Activated CD4-positive, alpha-beta T cell treated with anti-CD3 and anti-CD28 coated beads, Interleukin-2, amount 50 U/mL, for 4 hours (primary cell): ENCODE measurements around the gene MIS18BP1.
"Not testable (repeated sequence)": the region's sequence is repeated elsewhere in the genome, so short reads cannot be mapped to it uniquely, and the experiment has no call there.

Source experiments
- DNase-seq, 2 experiments: peaks; one replicate each; pipeline ENCODE4 v3.0.0-alpha.2; 2020

Gene MIS18BP1

GRCh38 chr14:45242706-45243105 is 10.3 kb downstream of the MIS18BP1 start:
- no peak for DNase-seq

- no peak for DNase-seq
Observed at GRCh38 chr14:45238988-45239387, 14.0 kb downstream of the MIS18BP1 start.

- DNase-seq, result no peak
Observed at GRCh38 chr14:45227566-45227965, 25.4 kb downstream of the MIS18BP1 start.

- no peak for DNase-seq
Observed at GRCh38 chr14:45222485-45223262, 30.3 kb downstream of the MIS18BP1 start.

GRCh38 chr14:45214341-45214740 is 38.7 kb downstream of the MIS18BP1 start:
- not testable (repeated sequence) for DNase-seq

GRCh38 chr14:45213716-45214115 is 39.3 kb downstream of the MIS18BP1 start:
- DNase-seq, result not testable (repeated sequence)

GRCh38 chr14:45212231-45212630 is 40.8 kb downstream of the MIS18BP1 start:
- DNase-seq, result no peak

GRCh38 chr14:45211295-45211694 is 41.7 kb downstream of the MIS18BP1 start:
- no peak for DNase-seq

- no peak for DNase-seq
Observed at GRCh38 chr14:45210159-45210558, 42.8 kb downstream of the MIS18BP1 start.

GRCh38 chr14:45204241-45204640 is 48.8 kb downstream of the MIS18BP1 start:
- DNase-seq, result no peak

- DNase-seq, result no peak
Observed at GRCh38 chr14:45201905-45202304, 51.1 kb downstream of the MIS18BP1 start.

GRCh38 chr14:45199230-45199629 is 53.8 kb downstream of the MIS18BP1 start:
- DNase-seq, result no peak

GRCh38 chr14:45198551-45198950 is 54.5 kb downstream of the MIS18BP1 start:
- DNase-seq, result no peak

- DNase-seq, result no peak
Observed at GRCh38 chr14:45194964-45195363, 58.0 kb downstream of the MIS18BP1 start.

- no peak for DNase-seq
Observed at GRCh38 chr14:45185100-45185814, 67.7 kb downstream of the MIS18BP1 start.

- DNase-seq, result no peak
Observed at GRCh38 chr14:45181806-45182205, 71.2 kb downstream of the MIS18BP1 start.

- no peak for DNase-seq
Observed at GRCh38 chr14:45181329-45181728, 71.7 kb downstream of the MIS18BP1 start.

GRCh38 chr14:45177076-45177475 is 75.9 kb downstream of the MIS18BP1 start:
- no peak for DNase-seq

- no peak for DNase-seq
Observed at GRCh38 chr14:45169906-45170305, 83.1 kb downstream of the MIS18BP1 start.

- no peak for DNase-seq
Observed at GRCh38 chr14:45156067-45156466, 96.9 kb downstream of the MIS18BP1 start.
